Hepatocyte (in vitro differentiated cells): Measurements from ENCODE around the gene GLB1L2. TPM values are rescaled to one million over a fixed set of nuclear protein-coding genes. Genes with fewer than 3 reads are reported as not detected.

ENCODE experiments used
- DNase-seq: peaks from one replicate; pipeline ENCODE4 v3.0.0-alpha.2; 2016; ENCODE audit warnings: low spot score
- H2AFZ ChIP-seq: fragments of 200-600 bp; sonication (generic); 2 replicates; pipeline ENCODE4 v1.6.0; 2016; ENCODE audit warnings: antibody characterized with exemption, mild to moderate bottlenecking
- H3K27ac ChIP-seq: fragments of 200-600 bp; sonication (generic); 2 replicates; pipeline ENCODE4 v1.5.1; 2016; ENCODE audit warnings: mild to moderate bottlenecking
- H3K27me3 ChIP-seq: fragments of 200-600 bp; sonication (generic); 2 replicates; pipeline ENCODE4 v1.6.1; 2016
- H3K36me3 ChIP-seq: fragments of 200-600 bp; sonication (generic); replicated peaks from 2 replicates; pipeline ENCODE4 v1.5.1; 2016; ENCODE audit warnings: low read depth; ENCODE audit not compliant: insufficient read depth
- H3K4me1 ChIP-seq: fragments of 200-600 bp; sonication (generic); 2 replicates; pipeline ENCODE4 v1.5.1; 2016; ENCODE audit warnings: mild to moderate bottlenecking, moderate library complexity; ENCODE audit not compliant: insufficient read depth
- H3K4me2 ChIP-seq: fragments of 200-600 bp; sonication (generic); 2 replicates; pipeline ENCODE4 v1.6.0; 2016
- H3K4me3 ChIP-seq: fragments of 200-600 bp; sonication (generic); 2 replicates; pipeline ENCODE4 v1.5.1; 2016; ENCODE audit warnings: mild to moderate bottlenecking
- H3K79me2 ChIP-seq: fragments of 200-600 bp; sonication (generic); 2 replicates; pipeline ENCODE4 v1.6.0; 2017; ENCODE audit warnings: mild to moderate bottlenecking
- H3K9me2 ChIP-seq: fragments of 200-600 bp; sonication (generic); replicated peaks from 2 replicates; pipeline ENCODE4 v1.6.0; 2017; ENCODE audit warnings: mild to moderate bottlenecking; ENCODE audit not compliant: insufficient read depth
- H3K9me3 ChIP-seq: fragments of 200-600 bp; sonication (generic); 2 replicates; pipeline ENCODE4 v1.5.1; 2016; ENCODE audit warnings: low read depth, mild to moderate bottlenecking
- H4K20me1 ChIP-seq: fragments of 200-600 bp; sonication (generic); 2 replicates; pipeline ENCODE4 v1.6.0; 2016; ENCODE audit warnings: mild to moderate bottlenecking; ENCODE audit not compliant: insufficient read depth, poor library complexity, severe bottlenecking
- CTCF ChIP-seq: fragments of 200-600 bp; sonication (generic); IDR thresholded peaks from 2 replicates; pipeline ENCODE4 v1.5.1; 2016; ENCODE audit warnings: antibody characterized with exemption, mild to moderate bottlenecking; ENCODE audit not compliant: poor library complexity
- EZH2 ChIP-seq: fragments of 200-600 bp; sonication (generic); IDR thresholded peaks from 2 replicates; pipeline ENCODE4 v1.6.1; 2016; ENCODE audit warnings: antibody characterized with exemption, mild to moderate bottlenecking, borderline replicate concordance
- EZH2phosphoT487 ChIP-seq: fragments of 200-600 bp; sonication (generic); IDR thresholded peaks from one replicate; pipeline ENCODE4 v1.6.1; 2018; ENCODE audit warnings: antibody characterized with exemption, mild to moderate bottlenecking, low read depth, moderate library complexity; ENCODE audit not compliant: unreplicated experiment, severe bottlenecking
- WGBS: methylation state at CpG from one replicate; pipeline ENCODE4 v1.1.6; 2016; ENCODE audit warnings: low lambda C conversion rate; ENCODE audit errors: missing lambda C conversion rate; 5-methylcytosine and 5-hydroxymethylcytosine counted together
- polyA plus RNA-seq: library from polyadenylated mRNA; unstranded; fragments of >200 nt; fragmentation: Nextera tagmentation; extraction: Ambion mirVana; gene quantifications from 2 replicates; pipeline ENCODE4 v1.2.1, GENCODE V29; 2016
- total RNA-seq: library from RNA; depleted of rRNA; stranded (reverse); fragments of >200 nt; gene quantifications from 2 replicates; pipeline ENCODE4 v1.2.3, GENCODE V29; 2014

Gene GLB1L2
- total and polyA plus RNA-seq, 2 experiments from 2014 or later: 3.3 to 3.7 TPM

- Histone ChIP-seq H3K9me2 (no peaks in the 10 kb centered on the region), H3K79me2 (no peaks in the 10 kb centered on the region), H2AFZ (no peak overlapping the region), H3K4me1 (no peaks in the 10 kb centered on the region), H3K4me3 (no peak overlapping the region), H3K36me3 (no peaks in the 10 kb centered on the region), H3K27me3 (peaks cover 6% of the 10 kb centered on the region), H3K27ac (no peak overlapping the region), H3K4me2 (no peak overlapping the region), H4K20me1 (no peaks in the 10 kb centered on the region), H3K9me3 (no peaks in the 10 kb centered on the region)
- DNase-seq: no peak
- TF ChIP-seq EZH2phosphoT487: no peak
- no peak for TF ChIP-seq CTCF
- TF ChIP-seq EZH2: no peak
- 88% methylated on average over 16 of the region's 19 CpGs for WGBS
These were observed 70.3 kb downstream of the GLB1L2 start for GRCh38 chr11:134401825-134402809.

- TF ChIP-seq CTCF (no peak), EZH2phosphoT487 (no peak), EZH2 (no peak)
- H3K4me1 ChIP-seq: no peaks in the 10 kb centered on the region
- no peak overlapping the region for H3K27ac ChIP-seq
- no peaks in the 10 kb centered on the region for H4K20me1 ChIP-seq
- H3K4me2 ChIP-seq: no peak overlapping the region
- no peaks in the 10 kb centered on the region for H3K9me2 ChIP-seq
- H3K79me2 ChIP-seq: no peaks in the 10 kb centered on the region
- no peak overlapping the region for H3K4me3 ChIP-seq
- 81% methylated on average over 10 of the region's 12 CpGs for WGBS
- no peak overlapping the region for H2AFZ ChIP-seq
- no peaks in the 10 kb centered on the region for H3K36me3 ChIP-seq
- no peaks in the 10 kb centered on the region for H3K9me3 ChIP-seq
- DNase-seq: no peak
- peaks cover 14% of the 10 kb centered on the region for H3K27me3 ChIP-seq
These were observed 71.1 kb downstream of the GLB1L2 start for GRCh38 chr11:134402910-134403309.

- Histone ChIP-seq H3K9me3 (no peaks in the 10 kb centered on the region), H3K27ac (no peak overlapping the region), H4K20me1 (no peaks in the 10 kb centered on the region), H3K4me3 (no peak overlapping the region), H2AFZ (no peak overlapping the region), H3K27me3 (peaks cover 25% of the 10 kb centered on the region), H3K9me2 (no peaks in the 10 kb centered on the region), H3K4me1 (no peaks in the 10 kb centered on the region), H3K36me3 (no peaks in the 10 kb centered on the region), H3K4me2 (no peak overlapping the region), H3K79me2 (no peaks in the 10 kb centered on the region)
- TF ChIP-seq EZH2phosphoT487: no peak
- TF ChIP-seq CTCF: no peak
- no peak for TF ChIP-seq EZH2
- 96% methylated on average over 30 of the region's 30 CpGs for WGBS
- no peak for DNase-seq
These were observed 73.0 kb downstream of the GLB1L2 start for GRCh38 chr11:134404575-134405341.
